Measurements from ENCODE around the gene SHISAL2A.

- TF ChIP-seq CTCF (IDR thresholded peaks at IDR 0.05), result no peak
- TF ChIP-seq POLR2A (IDR thresholded peaks at IDR 0.05), result no peak
Measured at GRCh38 chr1:52603630-52604029, 29.3 kb upstream of the SHISAL2A start.
